Hepatocyte (in vitro differentiated cells): ENCODE data around the gene G0S2.

Source experiments
- CTCF ChIP-seq: fragments of 200-600 bp; sonication (generic); IDR thresholded peaks from 2 replicates; pipeline ENCODE4 v1.5.1; 2016; ENCODE audit warnings: antibody characterized with exemption, mild to moderate bottlenecking; ENCODE audit not compliant: poor library complexity
- EZH2 ChIP-seq: fragments of 200-600 bp; sonication (generic); IDR thresholded peaks from 2 replicates; pipeline ENCODE4 v1.6.1; 2016; ENCODE audit warnings: antibody characterized with exemption, mild to moderate bottlenecking, borderline replicate concordance
- EZH2phosphoT487 ChIP-seq: fragments of 200-600 bp; sonication (generic); IDR thresholded peaks from one replicate; pipeline ENCODE4 v1.6.1; 2018; ENCODE audit warnings: antibody characterized with exemption, mild to moderate bottlenecking, low read depth, moderate library complexity; ENCODE audit not compliant: unreplicated experiment, severe bottlenecking

DNA sequence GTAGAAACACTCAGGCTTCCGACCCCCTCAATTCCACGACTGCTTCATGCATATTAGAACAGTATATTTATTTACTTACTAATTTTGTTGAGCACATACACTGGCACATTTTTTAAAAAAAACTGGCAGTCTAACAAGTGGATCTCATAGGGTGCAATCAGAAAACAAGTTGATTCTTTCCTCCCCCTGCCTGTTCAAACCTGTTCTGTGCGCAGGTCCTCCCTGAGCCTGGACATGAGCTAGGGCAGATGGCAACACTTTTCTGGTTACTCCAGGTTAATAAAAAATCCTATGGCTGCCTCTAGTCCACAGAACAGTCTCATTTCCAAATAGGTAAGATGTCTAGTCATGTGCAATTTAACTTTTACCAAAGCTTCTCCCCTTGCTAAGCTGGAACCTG lies 48.1 kb downstream of the G0S2 start:
- TF ChIP-seq CTCF: no peak
- TF ChIP-seq EZH2: no peak
- TF ChIP-seq EZH2phosphoT487: no peak
